HEK293 (cell line): ENCODE data around the gene STMP1.
"Not testable (repeated sequence)": the region's sequence is repeated elsewhere in the genome, so short reads cannot be mapped to it uniquely, and the experiment has no call there.

Experiments used
- ATF2 ChIP-seq: fragments of 450-650 bp; formaldehyde crosslinking; IDR thresholded peaks from 2 replicates; pipeline ENCODE4 v1.5.1; 2016; ENCODE audit warnings: missing biosample characterization, missing genetic modification characterization, low read depth
- BCL6B ChIP-seq: fragments of 450-650 bp; formaldehyde crosslinking; IDR thresholded peaks from 2 replicates; pipeline ENCODE4 v1.5.1; 2017; ENCODE audit warnings: missing biosample characterization, missing genetic modification characterization
- CTCF ChIP-seq: fragments of 450-650 bp; formaldehyde crosslinking; IDR thresholded peaks from 2 replicates; pipeline ENCODE4 v1.5.1; 2016; ENCODE audit warnings: missing biosample characterization, missing genetic modification characterization
- MYNN ChIP-seq: fragments of 450-650 bp; formaldehyde crosslinking; IDR thresholded peaks from 2 replicates; pipeline ENCODE4 v1.5.1; 2016; ENCODE audit warnings: missing biosample characterization, missing genetic modification characterization, borderline replicate concordance
- PRDM4 ChIP-seq: fragments of 450-650 bp; formaldehyde crosslinking; IDR thresholded peaks from 2 replicates; pipeline ENCODE4 v1.5.1; 2017; ENCODE audit warnings: missing biosample characterization, missing genetic modification characterization
- REST ChIP-seq: fragments of 450-650 bp; formaldehyde crosslinking; IDR thresholded peaks from 2 replicates; pipeline ENCODE4 v1.5.1; 2016; ENCODE audit warnings: missing biosample characterization, missing genetic modification characterization
- SP2 ChIP-seq: fragments of 450-650 bp; formaldehyde crosslinking; IDR thresholded peaks from 2 replicates; pipeline ENCODE4 v1.5.1; 2016; ENCODE audit warnings: missing biosample characterization, missing genetic modification characterization
- ZBTB26 ChIP-seq: fragments of 450-650 bp; formaldehyde crosslinking; optimal IDR thresholded peaks from 2 replicates; pipeline ENCODE3; 2016; ENCODE audit warnings: missing biosample characterization, mild to moderate bottlenecking, missing genetic modification characterization
- ZNF10 ChIP-seq: fragments of 450-650 bp; formaldehyde crosslinking; IDR thresholded peaks from 2 replicates; pipeline ENCODE4 v1.5.1; 2017; ENCODE audit warnings: missing biosample characterization, missing genetic modification characterization
- ZNF362 ChIP-seq: fragments of 450-650 bp; formaldehyde crosslinking; IDR thresholded peaks from 2 replicates; pipeline ENCODE4 v1.5.1; 2016; ENCODE audit warnings: missing biosample characterization, missing genetic modification characterization
- ZNF561 ChIP-seq: fragments of 450-650 bp; IDR thresholded peaks from 2 replicates; pipeline ENCODE4 v1.5.1; 2018; ENCODE audit warnings: missing biosample characterization, missing genetic modification characterization, borderline replicate concordance
- ZNF600 ChIP-seq: fragments of 450-650 bp; formaldehyde crosslinking; IDR thresholded peaks from 2 replicates; pipeline ENCODE4 v1.5.1; 2016; ENCODE audit warnings: missing biosample characterization, missing genetic modification characterization
- ZNF830 ChIP-seq: fragments of 450-650 bp; IDR thresholded peaks from 2 replicates; pipeline ENCODE4 v1.5.0; 2018; ENCODE audit warnings: missing biosample characterization, missing genetic modification characterization, low read depth, mild to moderate bottlenecking, moderate library complexity
- ZSCAN18 ChIP-seq: fragments of 450-650 bp; formaldehyde crosslinking; IDR thresholded peaks from 2 replicates; pipeline ENCODE4 v1.5.1; 2016; ENCODE audit warnings: missing biosample characterization, missing genetic modification characterization

GRCh38 chr7:135668852-135669395 is 6.6 kb downstream of the STMP1 start:
- not testable (repeated sequence) for TF ChIP-seq MYNN (tag by site-specific recombination); ZSCAN18 (tag by site-specific recombination); CTCF (tag by site-specific recombination); ZBTB26; PRDM4 (tag by site-specific recombination); ZNF830; ZNF561 (tag by site-specific recombination); BCL6B (tag by site-specific recombination); SP2 (tag by site-specific recombination); ZNF600 (tag by site-specific recombination); REST (tag by site-specific recombination); ZNF10 (tag by site-specific recombination); ATF2 (tag by site-specific recombination); ZNF362 (tag by site-specific recombination)
